NB4 (cell line): ENCODE measurements around the gene ARID4A.

Source experiments
- MYC ChIP-seq: IDR thresholded peaks from 2 replicates; pipeline ENCODE4 v1.6.1; 2011; ENCODE audit warnings: low read depth, low read length
- POLR2A ChIP-seq: IDR thresholded peaks from 2 replicates; pipeline ENCODE4 v1.6.1; 2011; ENCODE audit warnings: mild to moderate bottlenecking; ENCODE audit not compliant: insufficient read length; ENCODE audit errors: extremely low read depth
- TF ChIP-seq, protein P1 (sequence below): IDR thresholded peaks from one replicate; pipeline ENCODE4 v1.5.1; 2012; ENCODE audit warnings: low read depth, low read length
- TF ChIP-seq, protein P2 (sequence below): IDR thresholded peaks from 2 replicates; pipeline ENCODE4 v1.6.1; 2011; ENCODE audit warnings: low read depth, low read length

- TF ChIP-seq, protein P1, sequence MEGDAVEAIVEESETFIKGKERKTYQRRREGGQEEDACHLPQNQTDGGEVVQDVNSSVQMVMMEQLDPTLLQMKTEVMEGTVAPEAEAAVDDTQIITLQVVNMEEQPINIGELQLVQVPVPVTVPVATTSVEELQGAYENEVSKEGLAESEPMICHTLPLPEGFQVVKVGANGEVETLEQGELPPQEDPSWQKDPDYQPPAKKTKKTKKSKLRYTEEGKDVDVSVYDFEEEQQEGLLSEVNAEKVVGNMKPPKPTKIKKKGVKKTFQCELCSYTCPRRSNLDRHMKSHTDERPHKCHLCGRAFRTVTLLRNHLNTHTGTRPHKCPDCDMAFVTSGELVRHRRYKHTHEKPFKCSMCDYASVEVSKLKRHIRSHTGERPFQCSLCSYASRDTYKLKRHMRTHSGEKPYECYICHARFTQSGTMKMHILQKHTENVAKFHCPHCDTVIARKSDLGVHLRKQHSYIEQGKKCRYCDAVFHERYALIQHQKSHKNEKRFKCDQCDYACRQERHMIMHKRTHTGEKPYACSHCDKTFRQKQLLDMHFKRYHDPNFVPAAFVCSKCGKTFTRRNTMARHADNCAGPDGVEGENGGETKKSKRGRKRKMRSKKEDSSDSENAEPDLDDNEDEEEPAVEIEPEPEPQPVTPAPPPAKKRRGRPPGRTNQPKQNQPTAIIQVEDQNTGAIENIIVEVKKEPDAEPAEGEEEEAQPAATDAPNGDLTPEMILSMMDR = no peak
- TF ChIP-seq POLR2A (no peak), MYC (no peak)
- TF ChIP-seq, protein P2, sequence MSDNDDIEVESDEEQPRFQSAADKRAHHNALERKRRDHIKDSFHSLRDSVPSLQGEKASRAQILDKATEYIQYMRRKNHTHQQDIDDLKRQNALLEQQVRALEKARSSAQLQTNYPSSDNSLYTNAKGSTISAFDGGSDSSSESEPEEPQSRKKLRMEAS = no peak
Measured at GRCh38 chr14:58341152-58341748, 42.9 kb downstream of the ARID4A start.
